Effector memory CD4-positive, alpha-beta T cell (primary cell): Measurements from ENCODE around the gene CNOT6.

Experiments used
- DNase-seq, 3 donors: peaks; one replicate each; pipeline ENCODE4 v3.0.0-alpha.2; 2020
- H3K27ac ChIP-seq: 2 replicates; pipeline ENCODE4 v1.7.0; 2013; ENCODE audit warnings: mild to moderate bottlenecking, low read length, moderate library complexity; ENCODE audit not compliant: insufficient read depth, poor library complexity, severe bottlenecking
- H3K27me3 ChIP-seq: replicated peaks from 2 replicates; pipeline ENCODE4 v1.7.0; 2013; ENCODE audit warnings: mild to moderate bottlenecking, low read length; ENCODE audit not compliant: insufficient read depth, control insufficient read depth, poor library complexity, severe bottlenecking
- H3K36me3 ChIP-seq: 2 replicates; pipeline ENCODE4 v1.7.0; 2013; ENCODE audit warnings: mild to moderate bottlenecking, low read length, moderate library complexity; ENCODE audit not compliant: control insufficient read depth, insufficient read depth
- H3K4me1 ChIP-seq: 2 replicates; pipeline ENCODE4 v1.7.0; 2013; ENCODE audit warnings: low read length, mild to moderate bottlenecking; ENCODE audit not compliant: control insufficient read depth, insufficient read depth, poor library complexity, severe bottlenecking
- H3K4me3 ChIP-seq: 2 replicates; pipeline ENCODE4 v1.7.0; 2013; ENCODE audit warnings: low read length, low read depth, mild to moderate bottlenecking; ENCODE audit not compliant: insufficient read depth, poor library complexity, severe bottlenecking
- H3K9me3 ChIP-seq: 2 replicates; pipeline ENCODE4 v1.7.0; 2013; ENCODE audit warnings: mild to moderate bottlenecking, low read length, moderate library complexity; ENCODE audit not compliant: control insufficient read depth

CNOT6 gene

DNA sequence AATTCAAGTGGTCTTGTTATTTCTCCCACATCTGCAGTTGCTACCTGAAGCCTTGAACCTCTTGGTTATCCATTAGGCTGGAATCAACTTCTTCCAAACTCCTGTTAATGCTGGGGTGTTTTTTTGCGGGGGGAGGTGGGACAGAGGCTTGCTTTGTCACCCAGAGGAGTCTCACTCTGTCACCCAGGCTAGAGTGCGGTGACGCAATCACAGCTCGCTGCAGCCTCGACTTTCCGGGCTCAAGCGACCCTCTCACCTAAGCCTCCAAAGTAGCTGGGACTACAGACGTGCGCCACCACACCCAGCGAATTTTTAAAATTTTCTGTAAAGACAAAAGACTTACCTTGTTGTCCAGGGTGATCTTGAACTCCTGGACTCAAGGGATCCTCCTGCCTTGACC is 92.7 kb downstream of the CNOT6 start:
- no peaks in the 10 kb centered on the region for H3K9me3 ChIP-seq
- H3K4me1 ChIP-seq = peaks cover 2% of the 10 kb centered on the region
- no peak overlapping the region for H3K4me3 ChIP-seq
- H3K27ac ChIP-seq = no peak overlapping the region
- no peaks in the 10 kb centered on the region for H3K36me3 ChIP-seq
- peaks cover 21% of the 10 kb centered on the region for H3K27me3 ChIP-seq
- DNase-seq = no peak

DNA sequence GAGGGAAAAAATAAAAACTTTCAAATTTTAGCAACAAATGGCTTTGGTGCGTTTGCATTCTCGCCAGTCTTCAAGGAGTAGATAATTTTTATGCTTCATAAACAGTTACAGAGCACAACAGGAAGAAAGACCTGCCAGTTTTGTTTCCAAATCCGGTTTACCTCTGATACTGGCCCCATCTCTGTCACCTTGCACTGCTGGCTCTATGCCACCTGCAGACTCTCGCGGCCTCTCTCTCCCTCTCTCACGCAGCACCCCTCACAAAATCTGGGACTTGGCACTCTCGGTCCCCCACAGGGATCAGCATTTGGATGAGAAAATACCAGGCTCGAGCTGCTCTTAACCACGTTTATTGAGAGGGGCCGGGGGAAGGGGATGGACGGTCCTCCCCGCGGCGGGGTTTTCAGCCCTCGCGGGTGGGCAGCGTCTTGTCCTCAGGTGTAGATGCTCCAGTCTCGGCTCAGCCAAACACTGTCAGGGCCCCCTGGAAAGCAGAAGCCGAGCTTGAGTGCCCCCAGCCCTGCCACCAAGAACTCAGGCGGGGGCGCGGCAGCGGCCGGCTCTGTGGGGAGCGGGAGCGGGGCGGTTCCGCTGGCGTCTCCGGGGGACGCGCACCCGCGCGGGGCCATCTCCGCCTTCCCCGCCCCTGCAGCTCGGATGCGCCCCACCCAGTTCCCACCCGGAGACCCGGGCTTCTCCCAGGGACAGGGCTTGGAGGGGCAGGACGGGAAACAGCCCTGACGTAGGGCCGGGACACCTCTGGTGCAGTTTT is 95.8 kb downstream of the CNOT6 start:
- H3K36me3 ChIP-seq = no peaks in the 10 kb centered on the region
- H3K4me3 ChIP-seq = peak overlapping the region; percentile 17
- no peak for DNase-seq
- peaks cover 2% of the 10 kb centered on the region for H3K4me1 ChIP-seq
- peaks cover 22% of the 10 kb centered on the region for H3K27me3 ChIP-seq
- H3K27ac ChIP-seq = no peak overlapping the region
- no peaks in the 10 kb centered on the region for H3K9me3 ChIP-seq

DNA sequence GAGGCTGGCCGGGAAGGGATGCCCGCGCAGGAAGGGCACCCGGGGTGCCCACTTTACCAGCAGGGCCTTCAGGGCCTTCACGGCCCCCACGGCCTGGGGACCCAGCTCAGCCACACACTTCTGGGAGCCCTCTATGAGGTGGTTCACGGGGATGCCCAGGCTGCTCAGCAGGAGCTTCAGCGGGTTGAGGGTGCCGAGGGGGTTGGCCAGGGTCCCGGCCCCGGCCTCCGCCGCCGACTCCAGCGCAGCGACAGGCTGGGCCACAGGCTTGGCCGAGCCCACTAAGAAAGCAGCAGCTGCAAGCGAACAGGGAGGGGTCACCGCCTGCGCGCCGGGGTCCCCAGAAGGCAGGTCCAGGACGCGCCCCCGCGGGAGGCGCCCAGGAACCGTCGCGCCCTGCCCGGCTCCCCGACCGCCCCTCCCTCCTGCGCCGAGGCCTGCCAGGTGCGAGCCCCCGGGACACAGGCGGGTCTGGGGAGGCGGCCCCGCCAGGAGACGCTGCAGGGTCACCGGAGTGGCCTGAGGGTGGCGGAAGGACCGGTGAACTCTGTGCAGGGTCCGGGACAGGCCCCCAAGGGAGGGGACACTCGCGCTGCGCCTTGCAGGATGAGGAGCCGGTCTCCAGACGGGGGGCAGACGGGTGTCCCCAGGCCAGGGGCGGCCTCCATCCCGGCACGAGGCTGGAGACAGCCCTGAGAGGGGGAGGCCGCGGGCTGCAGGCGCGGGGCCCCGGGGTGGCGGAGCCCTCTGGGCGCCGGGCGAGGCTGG is 96.5 kb downstream of the CNOT6 start:
- H3K27ac ChIP-seq = no peak overlapping the region
- H3K36me3 ChIP-seq = no peaks in the 10 kb centered on the region
- peaks cover 22% of the 10 kb centered on the region for H3K27me3 ChIP-seq
- DNase-seq = no peak
- peaks cover 2% of the 10 kb centered on the region for H3K4me1 ChIP-seq
- H3K9me3 ChIP-seq = no peaks in the 10 kb centered on the region
- peak overlapping the region; percentile 17 for H3K4me3 ChIP-seq

DNA sequence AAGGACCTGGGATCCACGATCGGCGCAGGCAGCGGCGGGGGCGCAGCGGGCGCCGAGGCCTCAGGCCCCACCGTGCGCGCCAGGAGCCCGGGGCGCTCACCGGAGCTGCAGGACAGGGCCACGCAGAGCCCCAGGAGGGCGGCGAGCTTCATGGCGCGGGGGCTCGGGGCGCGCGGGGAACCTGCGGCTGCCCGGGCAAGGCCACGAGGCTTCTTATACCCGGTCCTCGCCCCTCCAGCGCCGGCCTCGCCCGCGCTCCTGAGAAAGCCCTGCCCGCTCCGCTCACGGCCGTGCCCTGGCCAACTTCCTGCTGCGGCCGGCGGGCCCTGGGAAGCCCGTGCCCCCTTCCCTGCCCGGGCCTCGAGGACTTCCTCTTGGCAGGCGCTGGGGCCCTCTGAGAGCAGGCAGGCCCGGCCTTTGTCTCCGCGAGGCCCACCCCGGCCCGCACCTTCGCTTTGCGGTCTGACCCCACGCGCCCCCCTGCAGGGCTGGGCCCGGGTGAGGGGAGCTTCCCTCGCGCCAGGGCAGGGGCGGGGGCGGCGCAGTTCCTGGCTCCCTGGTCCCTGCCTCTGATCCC is 97.2 kb downstream of the CNOT6 start, which contains the start of gene SCGB3A1:
Gene SCGB3A1, minus strand, starts transcription at position 189 of the 577 bp plus-strand sequence. Its CDS starts 37 bp downstream, at position 152.
- Histone ChIP-seq H3K36me3 (no peaks in the 10 kb centered on the region), H3K4me3 (peak within 1 kb of the TSS; percentile 17), H3K4me1 (peaks cover 2% of the 10 kb centered on the region), H3K27me3 (peaks cover 22% of the 10 kb centered on the region), H3K27ac (no peak within 1 kb of the TSS), H3K9me3 (no peaks in the 10 kb centered on the region)
- DNase-seq = no peak

DNA sequence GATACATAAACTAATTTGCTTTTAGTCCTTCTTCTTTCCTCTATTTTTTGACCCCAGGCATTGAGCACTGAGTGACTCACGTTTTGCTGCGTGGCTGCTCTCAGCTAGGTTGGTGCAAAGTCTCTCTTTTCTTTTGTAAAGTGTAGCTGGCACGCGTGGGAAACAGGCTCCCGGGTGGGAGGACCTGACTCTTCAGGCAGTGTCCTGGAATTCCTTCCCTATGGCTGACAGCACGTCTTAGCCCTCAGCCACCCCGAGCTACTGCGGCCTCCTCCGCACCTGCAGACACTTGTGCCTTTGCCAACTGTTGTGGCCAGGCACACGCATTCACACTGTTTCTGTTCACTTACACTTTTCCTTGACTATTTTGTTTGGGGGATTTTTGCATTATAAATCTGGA is 98.0 kb downstream of the CNOT6 start:
- Histone ChIP-seq H3K9me3 (no peaks in the 10 kb centered on the region), H3K27ac (no peak overlapping the region), H3K4me3 (no peak overlapping the region), H3K27me3 (peaks cover 22% of the 10 kb centered on the region), H3K4me1 (peaks cover 2% of the 10 kb centered on the region), H3K36me3 (no peaks in the 10 kb centered on the region)
- no peak for DNase-seq

DNA sequence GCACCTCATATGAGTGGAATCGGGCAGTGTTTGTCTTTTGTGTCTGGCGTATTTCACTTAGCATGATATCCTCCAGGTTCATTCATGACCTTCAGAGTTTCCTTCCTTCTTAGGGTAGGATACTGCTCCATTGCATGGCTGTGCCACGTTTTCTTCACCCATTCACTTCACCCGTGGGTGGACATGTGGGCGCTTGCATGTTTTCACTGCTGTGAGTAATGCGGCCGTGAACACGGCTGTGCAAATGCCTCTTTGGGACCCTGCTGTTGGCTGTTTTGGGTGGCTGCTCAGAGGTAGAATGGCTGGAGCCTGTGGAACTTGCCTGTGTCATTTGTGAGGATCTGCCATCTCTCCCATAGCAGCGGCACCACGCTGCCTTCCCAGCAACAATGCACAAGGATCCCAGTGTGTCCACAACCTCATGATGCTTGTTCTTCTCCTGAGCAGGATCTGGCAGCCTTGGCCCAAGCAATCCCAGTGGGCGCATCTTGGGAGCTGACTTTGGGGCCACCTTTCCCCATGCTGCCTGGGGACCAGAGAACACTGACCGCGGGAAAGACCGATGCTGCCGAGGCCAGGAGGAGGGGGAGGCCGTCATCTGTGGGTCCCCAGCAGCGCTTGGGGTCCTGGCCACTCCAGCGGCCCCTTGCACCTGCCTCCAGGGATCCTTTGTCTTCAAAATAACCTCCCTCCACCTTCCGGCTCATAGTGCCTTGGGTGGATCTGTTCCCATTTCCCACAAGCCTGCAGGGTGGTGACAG is 99.4 kb downstream of the CNOT6 start:
- Histone ChIP-seq H3K27me3 (peaks cover 22% of the 10 kb centered on the region), H3K4me3 (no peak overlapping the region), H3K9me3 (no peaks in the 10 kb centered on the region), H3K4me1 (peaks cover 2% of the 10 kb centered on the region), H3K36me3 (no peaks in the 10 kb centered on the region), H3K27ac (no peak overlapping the region)
- no peak for DNase-seq

DNA sequence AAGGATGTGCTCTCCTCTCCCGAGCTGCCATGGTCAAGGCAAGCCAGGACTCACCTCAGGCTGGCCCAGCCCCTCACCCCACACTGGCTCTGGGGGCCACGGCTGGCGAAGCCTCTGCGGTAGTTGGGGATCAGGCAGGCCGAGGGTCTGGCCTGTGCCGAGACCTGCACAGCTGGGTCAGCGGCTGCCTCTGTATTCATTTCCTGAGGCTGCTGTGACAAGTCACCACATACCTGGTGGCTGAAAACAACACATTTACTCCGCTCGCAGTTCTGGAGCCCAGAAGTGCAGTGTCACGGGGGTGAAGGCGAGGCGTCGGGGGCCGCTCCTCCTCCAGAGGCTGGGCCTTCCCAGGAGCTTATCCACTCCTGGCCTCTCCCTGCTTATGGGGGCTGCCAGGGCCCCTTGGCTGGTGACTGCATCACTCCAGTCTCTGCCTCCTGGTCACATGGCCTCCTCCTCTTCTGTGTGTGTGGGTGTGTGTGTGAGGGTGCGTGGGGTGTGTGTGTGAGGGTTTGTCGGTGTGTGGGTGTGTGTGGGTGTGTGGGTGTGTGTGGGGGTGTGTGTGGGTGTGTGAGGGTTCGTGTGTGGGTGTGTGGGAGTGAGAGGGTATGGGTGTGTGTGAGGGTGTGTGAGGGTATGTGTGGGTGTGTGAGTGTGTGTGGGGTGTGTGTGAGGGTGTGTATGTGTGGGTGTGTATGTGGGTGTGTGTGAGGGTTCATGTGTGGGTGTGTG is 100.3 kb downstream of the CNOT6 start:
- H3K27ac ChIP-seq = no peak overlapping the region
- no peaks in the 10 kb centered on the region for H3K9me3 ChIP-seq
- H3K27me3 ChIP-seq = peaks cover 22% of the 10 kb centered on the region
- H3K36me3 ChIP-seq = no peaks in the 10 kb centered on the region
- no peak for DNase-seq
- peaks cover 2% of the 10 kb centered on the region for H3K4me1 ChIP-seq
- no peak overlapping the region for H3K4me3 ChIP-seq

DNA sequence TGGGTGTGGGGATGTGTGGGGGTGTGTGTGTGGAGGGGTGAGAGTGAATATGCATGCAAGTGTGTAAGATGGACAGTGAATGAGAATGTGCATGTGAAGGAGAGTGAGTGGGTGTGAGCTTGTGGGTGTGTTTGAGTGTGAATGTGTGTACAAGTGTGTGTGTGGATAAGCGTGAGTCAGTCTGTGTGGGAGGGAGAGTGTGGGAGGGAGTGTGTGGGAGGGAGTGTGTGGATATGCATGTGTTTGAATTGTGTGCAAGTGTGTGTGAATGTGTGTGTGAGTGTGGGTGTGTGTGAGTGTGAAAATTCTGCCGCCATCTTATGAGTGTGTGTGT is 100.8 kb downstream of the CNOT6 start:
- no peak for DNase-seq
- Histone ChIP-seq H3K4me3 (no peak overlapping the region), H3K36me3 (no peaks in the 10 kb centered on the region), H3K27ac (no peak overlapping the region), H3K27me3 (peaks cover 19% of the 10 kb centered on the region), H3K4me1 (peaks cover 2% of the 10 kb centered on the region), H3K9me3 (no peaks in the 10 kb centered on the region)

DNA sequence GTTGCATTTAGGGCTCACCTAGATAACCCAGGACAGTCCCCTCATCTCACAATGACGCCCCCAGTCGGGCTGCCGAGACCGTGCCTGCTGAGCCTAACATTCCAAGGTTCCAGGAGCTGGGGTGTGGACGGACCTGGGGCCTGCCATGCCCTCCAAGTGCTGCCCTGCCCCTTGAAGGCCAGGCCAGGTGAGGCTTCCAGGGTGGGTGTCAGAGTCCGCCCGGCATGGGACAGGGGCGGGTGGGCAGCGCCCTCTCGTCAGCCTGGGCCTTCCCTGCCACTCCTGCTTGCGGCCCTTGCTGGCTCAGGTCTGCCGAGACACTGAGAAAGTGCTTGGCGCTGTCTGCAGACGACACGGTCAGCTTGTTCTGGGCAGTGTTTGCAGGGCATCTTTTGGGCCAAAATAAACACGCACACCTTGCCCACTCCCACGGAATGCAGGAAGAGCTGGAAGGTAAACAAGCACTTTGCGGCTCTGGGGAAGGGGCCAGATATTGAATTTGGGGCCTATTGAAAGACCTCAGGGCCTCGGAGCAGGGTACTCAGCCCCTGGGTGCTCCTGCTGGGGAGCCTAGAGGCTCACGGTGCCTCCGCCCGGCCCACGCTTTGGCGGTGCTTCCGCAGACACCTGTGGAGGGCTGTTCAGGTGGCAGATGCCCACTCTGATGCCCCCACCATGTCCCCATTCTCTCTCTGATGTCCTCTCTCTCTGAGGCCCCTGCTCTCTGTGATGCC is 101.4 kb downstream of the CNOT6 start:
- no peak for DNase-seq
- peaks cover 2% of the 10 kb centered on the region for H3K4me1 ChIP-seq
- H3K27me3 ChIP-seq = peaks cover 14% of the 10 kb centered on the region
- H3K9me3 ChIP-seq = no peaks in the 10 kb centered on the region
- H3K27ac ChIP-seq = no peak overlapping the region
- no peak overlapping the region for H3K4me3 ChIP-seq
- H3K36me3 ChIP-seq = no peaks in the 10 kb centered on the region
